Measurements from ENCODE around the gene HIVEP1. TPM values are rescaled to one million over a fixed set of nuclear protein-coding genes. Genes with fewer than 3 reads are reported as not detected.

The HIVEP1 gene
- total RNA-seq, 2 experiments from 2014 or later, result 22.1 to 22.6 TPM

DNA sequence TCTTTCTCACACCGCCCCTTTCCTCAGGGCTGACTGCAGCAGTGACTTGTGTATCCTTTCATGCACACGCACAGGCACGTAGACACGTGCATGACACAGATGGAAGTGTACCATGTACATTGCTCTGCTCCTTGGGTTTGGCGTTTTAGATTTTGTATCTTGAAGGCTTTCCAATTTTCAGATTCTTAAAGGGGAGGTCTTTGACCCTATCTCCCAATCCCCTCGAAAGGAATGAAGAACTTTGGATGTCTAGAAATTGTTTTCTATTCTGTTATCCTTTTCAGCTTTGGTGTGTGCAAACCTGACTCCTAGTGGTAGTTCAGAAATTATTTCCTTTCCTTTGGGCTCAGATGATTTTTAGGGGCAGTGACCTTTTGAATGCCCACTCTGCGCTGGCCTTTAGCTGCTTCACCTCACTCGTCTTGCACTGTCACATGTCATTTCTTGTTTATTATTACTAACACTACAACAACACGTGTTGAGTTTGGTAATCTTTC, 63.0 kb downstream of the HIVEP1 start:
- Histone ChIP-seq H3K79me2 (ENCODE audit: insufficient read depth, low read depth, low read length) (peaks cover 5% of the 10 kb centered on the region; the same call in 1 of the 2 replicates), H3K36me3 (ENCODE audit: insufficient read depth, low read length) (no peaks in the 10 kb centered on the region)

DNA sequence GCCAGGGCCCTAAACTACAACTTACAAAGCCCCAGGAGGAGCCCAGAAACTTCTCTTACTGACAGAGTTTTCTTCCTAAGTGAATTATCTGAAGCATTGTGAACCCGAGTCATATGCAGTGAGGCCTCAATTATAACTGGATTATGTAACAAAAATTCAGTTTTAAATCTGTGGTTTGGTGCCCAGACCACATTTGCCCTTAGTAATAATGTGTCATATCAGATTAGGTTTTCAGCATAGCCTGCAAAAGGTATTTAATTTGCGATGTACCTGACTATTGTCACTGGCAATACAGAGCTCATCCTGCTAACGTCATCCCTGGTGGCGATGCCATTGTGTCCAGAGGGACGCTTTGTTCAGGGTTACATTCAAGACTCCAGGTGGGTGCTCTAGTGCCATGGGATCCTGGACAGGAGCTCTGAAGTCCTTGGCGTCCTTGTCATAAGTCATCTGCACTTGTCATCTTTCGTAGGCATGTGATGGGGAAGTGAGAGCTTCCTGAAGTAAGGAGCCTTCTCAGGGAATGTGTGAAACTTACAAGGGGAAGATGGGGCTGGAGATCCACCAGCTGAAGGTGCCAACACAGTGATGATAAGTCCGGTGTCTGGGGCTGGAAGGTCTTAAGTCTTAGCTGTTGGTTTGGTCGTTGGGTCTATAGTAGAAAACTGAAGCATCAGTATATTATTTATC, 65.1 kb downstream of the HIVEP1 start:
- no peaks in the 10 kb centered on the region for H3K9me2 ChIP-seq (ENCODE audit: insufficient read depth, low read length)
- no peak overlapping the region for H2AFZ ChIP-seq (ENCODE audit: low read length)
- no peaks in the 10 kb centered on the region for H3K9me3 ChIP-seq (ENCODE audit: low read length)
- ChIA-PET POLR2A (interaction anchor here (0.6 to 0.9 kb wide), 2 partner anchors 12 to 1943 kb away, joined by 3 read pairs; no protein-coding TSS in a partner anchor), CTCF (ENCODE audit: unreplicated experiment) (interaction anchor here (0.6 kb wide), 1 partner anchor 40 kb away, joined by 3 read pairs; no protein-coding TSS in a partner anchor)
- H3K4me2 ChIP-seq (ENCODE audit: low read length), result no peak overlapping the region
- H3K4me3 ChIP-seq (ENCODE audit: low read depth, low read length, poor library complexity, severe bottlenecking), result no peak overlapping the region
- H3K79me2 ChIP-seq (ENCODE audit: insufficient read depth, low read depth, low read length), result peaks cover 5% of the 10 kb centered on the region; the same call in 1 of the 2 replicates
- no peaks in the 10 kb centered on the region for H3K36me3 ChIP-seq (ENCODE audit: insufficient read depth, low read length)
- DNase-seq (ENCODE audit: low spot score), result no peak
- intact Hi-C loops (cut with micrococcal nuclease; ENCODE audit: unreplicated experiment), result loop anchor here (5.0 to 10.0 kb wide), 2 partner anchors 372 to 420 kb away; no protein-coding TSS in a partner anchor
- TF ChIP-seq, protein P1, sequence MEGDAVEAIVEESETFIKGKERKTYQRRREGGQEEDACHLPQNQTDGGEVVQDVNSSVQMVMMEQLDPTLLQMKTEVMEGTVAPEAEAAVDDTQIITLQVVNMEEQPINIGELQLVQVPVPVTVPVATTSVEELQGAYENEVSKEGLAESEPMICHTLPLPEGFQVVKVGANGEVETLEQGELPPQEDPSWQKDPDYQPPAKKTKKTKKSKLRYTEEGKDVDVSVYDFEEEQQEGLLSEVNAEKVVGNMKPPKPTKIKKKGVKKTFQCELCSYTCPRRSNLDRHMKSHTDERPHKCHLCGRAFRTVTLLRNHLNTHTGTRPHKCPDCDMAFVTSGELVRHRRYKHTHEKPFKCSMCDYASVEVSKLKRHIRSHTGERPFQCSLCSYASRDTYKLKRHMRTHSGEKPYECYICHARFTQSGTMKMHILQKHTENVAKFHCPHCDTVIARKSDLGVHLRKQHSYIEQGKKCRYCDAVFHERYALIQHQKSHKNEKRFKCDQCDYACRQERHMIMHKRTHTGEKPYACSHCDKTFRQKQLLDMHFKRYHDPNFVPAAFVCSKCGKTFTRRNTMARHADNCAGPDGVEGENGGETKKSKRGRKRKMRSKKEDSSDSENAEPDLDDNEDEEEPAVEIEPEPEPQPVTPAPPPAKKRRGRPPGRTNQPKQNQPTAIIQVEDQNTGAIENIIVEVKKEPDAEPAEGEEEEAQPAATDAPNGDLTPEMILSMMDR (conservative IDR thresholded peaks at IDR 0.05; ENCODE audit: low read length), result no peak
- TF ChIP-seq EZH2phosphoT487 (IDR thresholded peaks at IDR 0.05; ENCODE audit: borderline replicate concordance, low read depth, low read length), result no peak
- H4K20me1 ChIP-seq (ENCODE audit: insufficient read depth, low read length), result peaks cover 10% of the 10 kb centered on the region; the same call in 1 of the 2 replicates
- BruUV-seq (replicated peaks), result no TSS peak
- no peak overlapping the region for H3K27ac ChIP-seq (ENCODE audit: low read depth, low read length, poor library complexity, severe bottlenecking)
- peaks cover 13% of the 10 kb centered on the region for H3K4me1 ChIP-seq (ENCODE audit: insufficient read depth, low read length, poor library complexity, severe bottlenecking)

More for the DNA sequence above, 63.0 kb downstream of the HIVEP1 start:
- Histone ChIP-seq H2AFZ (ENCODE audit: low read length) (no peak overlapping the region), H3K9me3 (ENCODE audit: low read length) (no peaks in the 10 kb centered on the region), H3K9me2 (ENCODE audit: insufficient read depth, low read length) (no peaks in the 10 kb centered on the region), H3K4me3 (ENCODE audit: low read depth, low read length, poor library complexity, severe bottlenecking) (no peak overlapping the region), H4K20me1 (ENCODE audit: insufficient read depth, low read length) (peaks cover 10% of the 10 kb centered on the region; the same call in 1 of the 2 replicates), H3K4me1 (ENCODE audit: insufficient read depth, low read length, poor library complexity, severe bottlenecking) (no peaks in the 10 kb centered on the region), H3K27ac (ENCODE audit: low read depth, low read length, poor library complexity, severe bottlenecking) (no peak overlapping the region), H3K4me2 (ENCODE audit: low read length) (no peak overlapping the region)
- TF ChIP-seq, protein P1 (conservative IDR thresholded peaks at IDR 0.05; ENCODE audit: low read length), result peak; percentile 73
- no peak for TF ChIP-seq EZH2phosphoT487 (IDR thresholded peaks at IDR 0.05; ENCODE audit: borderline replicate concordance, low read depth, low read length)
- DNase-seq (ENCODE audit: low spot score), result peak; percentile 14
- no TSS peak for BruUV-seq (replicated peaks)
- CTCF ChIA-PET (ENCODE audit: unreplicated experiment), result interaction anchor here (1.3 kb wide), 1 partner anchor 9 kb away, joined by 5 read pairs; no protein-coding TSS in a partner anchor
- intact Hi-C loops (cut with micrococcal nuclease; ENCODE audit: unreplicated experiment), result loop anchor here (5.0 to 10.0 kb wide), 2 partner anchors 370 to 418 kb away; no protein-coding TSS in a partner anchor
- POLR2A ChIA-PET, result interaction anchor here (0.7 to 1.1 kb wide), 4 partner anchors 9 to 636 kb away, joined by 3 to 9 read pairs (median 4); no protein-coding TSS in a partner anchor
